Astrocyte (in vitro differentiated cells and primary cell): ENCODE data around the gene CCDC116. TPM values are rescaled to one million over a fixed set of nuclear protein-coding genes. Genes with fewer than 3 reads are reported as not detected.
"Not testable (repeated sequence)": the region's sequence is repeated elsewhere in the genome, so short reads cannot be mapped to it uniquely, and the experiment has no call there.

Source experiments
- DNase-seq: peaks from one replicate; pipeline ENCODE4 v3.0.0-alpha.2; 2010; ENCODE audit warnings: low read depth
- FAIRE-seq: peaks from 2 replicates; lab custom pipeline; 2011; peaks lifted over from hg19 to GRCh38; lab: Jason Lieb, UNC
- H2AFZ ChIP-seq: 2 replicates; pipeline ENCODE4 v1.6.0; 2012; ENCODE audit warnings: low read depth, low read length, inconsistent platforms
- H3K27ac ChIP-seq: 2 replicates; pipeline ENCODE4 v1.5.1; 2011; ENCODE audit warnings: low read depth, low read length, inconsistent platforms
- H3K27me3 ChIP-seq: 2 replicates; pipeline ENCODE4 v1.6.0; 2011; ENCODE audit warnings: low read length, inconsistent platforms; ENCODE audit not compliant: insufficient read depth
- H3K36me3 ChIP-seq: 2 replicates; pipeline ENCODE4 v1.5.1; 2011; ENCODE audit warnings: low read length, inconsistent platforms; ENCODE audit not compliant: insufficient read depth
- H3K4me1 ChIP-seq: 2 replicates; pipeline ENCODE4 v1.5.1; 2011; ENCODE audit warnings: low read length, inconsistent platforms; ENCODE audit not compliant: insufficient read depth
- H3K4me2 ChIP-seq: 2 replicates; pipeline ENCODE4 v1.6.0; 2012; ENCODE audit warnings: low read length, inconsistent platforms
- H3K4me3 ChIP-seq: 2 replicates; pipeline ENCODE4 v1.5.1; 2011; ENCODE audit warnings: low read depth, mild to moderate bottlenecking, low read length, inconsistent platforms; ENCODE audit not compliant: insufficient read depth
- H3K79me2 ChIP-seq: 2 replicates; pipeline ENCODE4 v1.6.0; 2012; ENCODE audit warnings: mild to moderate bottlenecking, low read length, inconsistent platforms; ENCODE audit not compliant: insufficient read depth
- H3K9ac ChIP-seq: 2 replicates; pipeline ENCODE4 v1.6.0; 2012; ENCODE audit warnings: mild to moderate bottlenecking, low read length, inconsistent platforms
- H3K9me3 ChIP-seq: 2 replicates; pipeline ENCODE4 v1.5.1; 2012; ENCODE audit warnings: low read depth, mild to moderate bottlenecking, low read length, inconsistent platforms; ENCODE audit not compliant: insufficient read depth
- H4K20me1 ChIP-seq: 2 replicates; pipeline ENCODE4 v1.6.0; 2012; ENCODE audit warnings: low read length, inconsistent platforms; ENCODE audit not compliant: insufficient read depth
- H3K27ac Mint-ChIP-seq: one replicate; pipeline ENCODE4 v1.8.0; 2021; ENCODE audit warnings: mild to moderate bottlenecking, mixed read lengths; ENCODE audit not compliant: unreplicated experiment
- H3K27me3 Mint-ChIP-seq: one replicate; pipeline ENCODE4 v1.8.0; 2021; ENCODE audit warnings: low read depth, mixed read lengths; ENCODE audit not compliant: unreplicated experiment
- H3K36me3 Mint-ChIP-seq: one replicate; pipeline ENCODE4 v1.8.0; 2021; ENCODE audit warnings: low read depth, mixed read lengths; ENCODE audit not compliant: unreplicated experiment
- H3K4me1 Mint-ChIP-seq: one replicate; pipeline ENCODE4 v1.8.0; 2021; ENCODE audit warnings: low read depth, mixed read lengths; ENCODE audit not compliant: unreplicated experiment
- H3K4me3 Mint-ChIP-seq: one replicate; pipeline ENCODE4 v1.8.0; 2021; ENCODE audit warnings: mild to moderate bottlenecking, moderate library complexity, mixed read lengths; ENCODE audit not compliant: unreplicated experiment
- H3K9me3 Mint-ChIP-seq: one replicate; pipeline ENCODE4 v1.8.0; 2021; ENCODE audit warnings: mild to moderate bottlenecking, mixed read lengths; ENCODE audit not compliant: unreplicated experiment
- EZH2 ChIP-seq: IDR thresholded peaks from 2 replicates; pipeline ENCODE4 v1.6.1; 2012; ENCODE audit warnings: mild to moderate bottlenecking, low read length, inconsistent platforms; ENCODE audit not compliant: insufficient read depth
- total RNA-seq: library from RNA; stranded (reverse); gene quantifications from 2 replicates; pipeline ENCODE4 v1.2.1, GENCODE V29; 2021
- TF ChIP-seq, protein P1 (sequence below): IDR thresholded peaks from 2 replicates; pipeline ENCODE4 v1.5.1; 2011; ENCODE audit warnings: low read depth, mild to moderate bottlenecking, inconsistent platforms, low read length, moderate library complexity; ENCODE audit not compliant: insufficient read depth

CCDC116 gene
- total RNA-seq, 1 donor from 2014 or later: 0.11 TPM

- H3K27ac ChIP-seq: no peak overlapping the region
- Mint-ChIP-seq H3K27ac (no peak overlapping the region), H3K27me3 (no peaks in the 10 kb centered on the region), H3K4me3 (no peak overlapping the region), H3K36me3 (peaks cover 8% of the 10 kb centered on the region), H3K9me3 (no peaks in the 10 kb centered on the region), H3K4me1 (peaks cover 7% of the 10 kb centered on the region)
- H3K36me3 ChIP-seq: peaks cover 8% of the 10 kb centered on the region
- no peaks in the 10 kb centered on the region for H3K4me1 ChIP-seq
- no peak for DNase-seq
- H3K9me3 ChIP-seq: no peaks in the 10 kb centered on the region
- H3K9ac ChIP-seq: no peak overlapping the region
- TF ChIP-seq, protein P1, sequence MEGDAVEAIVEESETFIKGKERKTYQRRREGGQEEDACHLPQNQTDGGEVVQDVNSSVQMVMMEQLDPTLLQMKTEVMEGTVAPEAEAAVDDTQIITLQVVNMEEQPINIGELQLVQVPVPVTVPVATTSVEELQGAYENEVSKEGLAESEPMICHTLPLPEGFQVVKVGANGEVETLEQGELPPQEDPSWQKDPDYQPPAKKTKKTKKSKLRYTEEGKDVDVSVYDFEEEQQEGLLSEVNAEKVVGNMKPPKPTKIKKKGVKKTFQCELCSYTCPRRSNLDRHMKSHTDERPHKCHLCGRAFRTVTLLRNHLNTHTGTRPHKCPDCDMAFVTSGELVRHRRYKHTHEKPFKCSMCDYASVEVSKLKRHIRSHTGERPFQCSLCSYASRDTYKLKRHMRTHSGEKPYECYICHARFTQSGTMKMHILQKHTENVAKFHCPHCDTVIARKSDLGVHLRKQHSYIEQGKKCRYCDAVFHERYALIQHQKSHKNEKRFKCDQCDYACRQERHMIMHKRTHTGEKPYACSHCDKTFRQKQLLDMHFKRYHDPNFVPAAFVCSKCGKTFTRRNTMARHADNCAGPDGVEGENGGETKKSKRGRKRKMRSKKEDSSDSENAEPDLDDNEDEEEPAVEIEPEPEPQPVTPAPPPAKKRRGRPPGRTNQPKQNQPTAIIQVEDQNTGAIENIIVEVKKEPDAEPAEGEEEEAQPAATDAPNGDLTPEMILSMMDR: no peak
- TF ChIP-seq EZH2: no peak
- peaks cover 99% of the 10 kb centered on the region for H3K79me2 ChIP-seq
- no peak overlapping the region for H3K4me3 ChIP-seq
- H3K4me2 ChIP-seq: no peak overlapping the region
- no peak overlapping the region for H2AFZ ChIP-seq
- no peak for FAIRE-seq
- no peaks in the 10 kb centered on the region for H3K27me3 ChIP-seq
- peaks cover 93% of the 10 kb centered on the region for H4K20me1 ChIP-seq
These were observed 25.8 kb upstream of the CCDC116 start for GRCh38 chr22:21606775-21607174.

GRCh38 chr22:21609556-21610157 lies 22.9 kb upstream of the CCDC116 start:
- DNase-seq, FAIRE-seq, H3K4me1 Mint-ChIP-seq, H3K27me3 ChIP-seq, H3K9ac ChIP-seq, H3K4me2 ChIP-seq, H3K27ac ChIP-seq, H3K27me3 Mint-ChIP-seq, H3K36me3 ChIP-seq, H3K9me3 ChIP-seq, H3K4me3 Mint-ChIP-seq, H3K9me3 Mint-ChIP-seq, H3K4me1 ChIP-seq, H2AFZ ChIP-seq, H3K27ac Mint-ChIP-seq, H3K4me3 ChIP-seq: not testable (repeated sequence)
- peaks cover 97% of the 10 kb centered on the region for H3K79me2 ChIP-seq
- peaks cover 95% of the 10 kb centered on the region for H4K20me1 ChIP-seq
- H3K36me3 Mint-ChIP-seq: peaks cover 17% of the 10 kb centered on the region

GRCh38 chr22:21611210-21611977 lies 21.2 kb upstream of the CCDC116 start:
- Histone ChIP-seq H2AFZ (no peak overlapping the region), H3K36me3 (peaks cover 11% of the 10 kb centered on the region), H3K9ac (no peak overlapping the region), H3K9me3 (no peaks in the 10 kb centered on the region), H3K27ac (no peak overlapping the region), H3K79me2 (peaks cover 94% of the 10 kb centered on the region), H3K27me3 (no peaks in the 10 kb centered on the region), H3K4me3 (no peak overlapping the region), H4K20me1 (peaks cover 89% of the 10 kb centered on the region), H3K4me2 (no peak overlapping the region), H3K4me1 (no peaks in the 10 kb centered on the region)
- H3K27ac Mint-ChIP-seq: no peak overlapping the region
- no peaks in the 10 kb centered on the region for H3K27me3 Mint-ChIP-seq
- H3K4me3 Mint-ChIP-seq: no peak overlapping the region
- FAIRE-seq: no peak
- H3K36me3 Mint-ChIP-seq: peaks cover 24% of the 10 kb centered on the region
- TF ChIP-seq EZH2: no peak
- TF ChIP-seq, protein P1: no peak
- H3K4me1 Mint-ChIP-seq: peaks cover 7% of the 10 kb centered on the region
- no peak for DNase-seq
- H3K9me3 Mint-ChIP-seq: no peaks in the 10 kb centered on the region
